HEK293 (cell line): Measurements from ENCODE around the gene DHRS3.

Experiments
- AEBP2 ChIP-seq: fragments of 450-650 bp; formaldehyde crosslinking; IDR thresholded peaks from 2 replicates; pipeline ENCODE4 v1.5.1; 2016; ENCODE audit warnings: missing biosample characterization, missing genetic modification characterization, borderline replicate concordance
- BCL11B ChIP-seq: fragments of 450-650 bp; formaldehyde crosslinking; IDR thresholded peaks from 2 replicates; pipeline ENCODE4 v1.5.1; 2016; ENCODE audit warnings: low read depth, missing biosample characterization, missing genetic modification characterization
- HOXD13 ChIP-seq: sonication (generic); formaldehyde crosslinking; IDR thresholded peaks from 2 replicates; pipeline ENCODE4 v1.8.0; 2022; ENCODE audit warnings: missing genetic modification reagents, borderline replicate concordance
- KLF17 ChIP-seq: fragments of 450-650 bp; formaldehyde crosslinking; IDR thresholded peaks from 2 replicates; pipeline ENCODE4 v1.5.1; 2016; ENCODE audit warnings: missing biosample characterization, missing genetic modification characterization
- OSR2 ChIP-seq: fragments of 450-650 bp; formaldehyde crosslinking; IDR thresholded peaks from 2 replicates; pipeline ENCODE4 v1.5.1; 2016; ENCODE audit warnings: missing biosample characterization, missing genetic modification characterization
- OVOL3 ChIP-seq: fragments of 450-650 bp; formaldehyde crosslinking; IDR thresholded peaks from 2 replicates; pipeline ENCODE4 v1.5.1; 2016; ENCODE audit warnings: missing biosample characterization, missing genetic modification characterization
- SALL2 ChIP-seq: fragments of 450-650 bp; formaldehyde crosslinking; IDR thresholded peaks from 2 replicates; pipeline ENCODE4 v1.5.0; 2017; ENCODE audit warnings: missing biosample characterization, mild to moderate bottlenecking, missing genetic modification characterization, borderline replicate concordance
- ZBTB26 ChIP-seq: fragments of 450-650 bp; formaldehyde crosslinking; optimal IDR thresholded peaks from 2 replicates; pipeline ENCODE3; 2016; ENCODE audit warnings: missing biosample characterization, mild to moderate bottlenecking, missing genetic modification characterization
- ZBTB48 ChIP-seq: fragments of 450-650 bp; formaldehyde crosslinking; IDR thresholded peaks from 2 replicates; pipeline ENCODE4 v1.5.1; 2016; ENCODE audit warnings: missing biosample characterization, missing genetic modification characterization
- ZBTB49 ChIP-seq: fragments of 450-650 bp; formaldehyde crosslinking; IDR thresholded peaks from 2 replicates; pipeline ENCODE4 v1.5.1; 2016; ENCODE audit warnings: missing biosample characterization, missing genetic modification characterization, low read depth
- ZEB2 ChIP-seq: fragments of 450-650 bp; formaldehyde crosslinking; IDR thresholded peaks from 2 replicates; pipeline ENCODE4 v1.5.1; 2016; ENCODE audit warnings: missing biosample characterization, missing genetic modification characterization
- ZNF112 ChIP-seq: fragments of 450-650 bp; formaldehyde crosslinking; IDR thresholded peaks from 2 replicates; pipeline ENCODE4 v1.5.0; 2017; ENCODE audit warnings: missing biosample characterization, missing genetic modification characterization
- ZNF140 ChIP-seq: fragments of 450-650 bp; formaldehyde crosslinking; IDR thresholded peaks from 2 replicates; pipeline ENCODE4 v1.5.1; 2016; ENCODE audit warnings: missing biosample characterization, missing genetic modification characterization
- ZNF155 ChIP-seq: fragments of 450-650 bp; formaldehyde crosslinking; IDR thresholded peaks from 2 replicates; pipeline ENCODE4 v1.5.1; 2016; ENCODE audit warnings: missing biosample characterization, missing genetic modification characterization
- ZNF16 ChIP-seq: fragments of 450-650 bp; formaldehyde crosslinking; IDR thresholded peaks from 2 replicates; pipeline ENCODE4 v1.5.1; 2016; ENCODE audit warnings: low read depth, missing biosample characterization, missing genetic modification characterization
- ZNF174 ChIP-seq: fragments of 450-650 bp; formaldehyde crosslinking; IDR thresholded peaks from 2 replicates; pipeline ENCODE4 v1.5.0; 2017; ENCODE audit warnings: missing biosample characterization, mild to moderate bottlenecking, missing genetic modification characterization
- ZNF223 ChIP-seq: fragments of 450-650 bp; formaldehyde crosslinking; IDR thresholded peaks from 2 replicates; pipeline ENCODE4 v1.5.1; 2016; ENCODE audit warnings: missing biosample characterization, missing genetic modification characterization
- ZNF239 ChIP-seq: fragments of 450-650 bp; formaldehyde crosslinking; IDR thresholded peaks from 2 replicates; pipeline ENCODE4 v1.5.1; 2016; ENCODE audit warnings: missing biosample characterization, missing genetic modification characterization
- ZNF350 ChIP-seq: fragments of 450-650 bp; formaldehyde crosslinking; IDR thresholded peaks from 2 replicates; pipeline ENCODE4 v1.5.0; 2017; ENCODE audit warnings: missing biosample characterization, mild to moderate bottlenecking, missing genetic modification characterization
- ZNF391 ChIP-seq: fragments of 450-650 bp; formaldehyde crosslinking; IDR thresholded peaks from 2 replicates; pipeline ENCODE4 v1.5.1; 2016; ENCODE audit warnings: low read depth, missing biosample characterization, missing genetic modification characterization, borderline replicate concordance
- ZNF398 ChIP-seq: fragments of 450-650 bp; formaldehyde crosslinking; IDR thresholded peaks from 2 replicates; pipeline ENCODE4 v1.5.1; 2017; ENCODE audit warnings: missing biosample characterization, missing genetic modification characterization
- ZNF473 ChIP-seq: fragments of 450-650 bp; formaldehyde crosslinking; IDR thresholded peaks from 2 replicates; pipeline ENCODE4 v1.5.1; 2017; ENCODE audit warnings: missing biosample characterization, missing genetic modification characterization
- ZNF488 ChIP-seq: fragments of 450-650 bp; formaldehyde crosslinking; IDR thresholded peaks from 2 replicates; pipeline ENCODE4 v1.5.1; 2016; ENCODE audit warnings: missing biosample characterization, missing genetic modification characterization
- ZNF610 ChIP-seq: fragments of 450-650 bp; formaldehyde crosslinking; IDR thresholded peaks from 2 replicates; pipeline ENCODE4 v1.5.1; 2016; ENCODE audit warnings: missing biosample characterization, missing genetic modification characterization, borderline replicate concordance
- ZNF660 ChIP-seq: fragments of 450-650 bp; IDR thresholded peaks from 2 replicates; pipeline ENCODE4 v1.5.1; 2018; ENCODE audit warnings: missing biosample characterization, mild to moderate bottlenecking, missing genetic modification characterization
- ZNF747 ChIP-seq: fragments of 450-650 bp; formaldehyde crosslinking; IDR thresholded peaks from 2 replicates; pipeline ENCODE4 v1.5.1; 2016; ENCODE audit warnings: missing biosample characterization, missing genetic modification characterization
- ZNF777 ChIP-seq: fragments of 450-650 bp; formaldehyde crosslinking; IDR thresholded peaks from 2 replicates; pipeline ENCODE4 v1.5.1; 2017; ENCODE audit warnings: missing biosample characterization, missing genetic modification characterization, borderline replicate concordance
- ZNF785 ChIP-seq: fragments of 450-650 bp; formaldehyde crosslinking; IDR thresholded peaks from 2 replicates; pipeline ENCODE4 v1.5.1; 2016; ENCODE audit warnings: missing biosample characterization, missing genetic modification characterization
- ZNF830 ChIP-seq: fragments of 450-650 bp; IDR thresholded peaks from 2 replicates; pipeline ENCODE4 v1.5.0; 2018; ENCODE audit warnings: missing biosample characterization, missing genetic modification characterization, low read depth, mild to moderate bottlenecking, moderate library complexity
- ZSCAN18 ChIP-seq: fragments of 450-650 bp; formaldehyde crosslinking; IDR thresholded peaks from 2 replicates; pipeline ENCODE4 v1.5.1; 2016; ENCODE audit warnings: missing biosample characterization, missing genetic modification characterization

DHRS3 gene

GRCh38 chr1:12604114-12604874 is 13.7 kb downstream of the DHRS3 start (continued):
- TF ChIP-seq ZNF830 (tag by site-specific recombination) = no peak
- no peak for TF ChIP-seq ZNF155 (tag by site-specific recombination)
- no peak for TF ChIP-seq ZNF140
- TF ChIP-seq ZNF488 = 0 out of 2 replicates have a peak, but pooled peaks have one; percentile 16
- TF ChIP-seq ZBTB26 (tag by site-specific recombination) = no peak
- TF ChIP-seq BCL11B (tag by site-specific recombination) = no peak
- TF ChIP-seq ZEB2 (tag by site-specific recombination) = peak; percentile 87
- TF ChIP-seq KLF17 = peak; percentile 87
- no peak for TF ChIP-seq ZNF112 (tag by site-specific recombination)
- TF ChIP-seq ZNF350 (tag by site-specific recombination) = no peak
- peak; percentile 47; the same call in 1 of the 2 replicates for TF ChIP-seq ZNF398
- no peak for TF ChIP-seq ZSCAN18 (tag by site-specific recombination)
- TF ChIP-seq SALL2 = no peak
- no peak for TF ChIP-seq ZNF239
- TF ChIP-seq OSR2 (tag by site-specific recombination) = peak; percentile 73
- TF ChIP-seq ZNF16 = no peak
- no peak for TF ChIP-seq HOXD13 (CRISPR knock-in tag)
- TF ChIP-seq ZNF610 = peak; percentile 59; the same call in 1 of the 2 replicates
- no peak for TF ChIP-seq ZBTB49 (tag by site-specific recombination)
- TF ChIP-seq ZNF777 = no peak
- TF ChIP-seq ZNF747 (tag by site-specific recombination) = no peak
- TF ChIP-seq AEBP2 (tag by site-specific recombination) = no peak
- TF ChIP-seq ZNF391 (tag by site-specific recombination) = no peak
- no peak for TF ChIP-seq ZNF174 (tag by site-specific recombination)
- TF ChIP-seq ZNF660 = no peak; the same call in 1 of the 2 replicates
- peak; percentile 24; the same call in 1 of the 2 replicates for TF ChIP-seq OVOL3
- TF ChIP-seq ZNF223 (tag by site-specific recombination) = no peak
- no peak for TF ChIP-seq ZNF785
- no peak for TF ChIP-seq ZNF473 (tag by site-specific recombination)
- no peak for TF ChIP-seq ZBTB48 (tag by site-specific recombination)
